DOHH2 (cell line): ENCODE results near the gene DLD.
"Not testable (repeated sequence)": the region's sequence is repeated elsewhere in the genome, so short reads cannot be mapped to it uniquely, and the experiment has no call there.

Experiments used
- CTCF ChIP-seq: fragments of 200-600 bp; sonication (generic); IDR thresholded peaks from one replicate; pipeline ENCODE4 v1.5.1; 2014; ENCODE audit warnings: antibody characterized with exemption, mild to moderate bottlenecking, low read depth, low read length; ENCODE audit not compliant: poor library complexity, severe bottlenecking
- EZH2phosphoT487 ChIP-seq: fragments of 200-600 bp; sonication (generic); IDR thresholded peaks from 2 replicates; pipeline ENCODE4 v1.6.1; 2017; ENCODE audit warnings: borderline replicate concordance, mild to moderate bottlenecking, antibody characterized with exemption, low read length, moderate library complexity, mixed read lengths

DNA sequence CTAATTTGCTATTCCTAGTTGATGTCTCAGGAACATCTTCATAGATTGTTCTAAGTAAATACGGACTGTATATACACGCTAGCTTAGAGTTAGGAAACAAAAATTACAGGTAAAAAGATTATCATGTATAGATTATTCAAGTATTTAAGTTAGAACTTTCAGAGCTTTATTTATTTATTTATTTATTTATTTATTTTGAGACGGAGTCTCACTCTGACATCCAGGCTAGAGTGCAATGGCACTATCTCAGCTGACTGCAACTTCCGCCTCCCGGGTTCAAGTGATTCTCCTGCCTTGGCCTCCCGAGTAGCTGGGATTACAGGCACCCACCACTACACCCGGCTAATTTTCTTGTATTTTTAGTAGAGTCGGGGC is 1.4 kb downstream of the DLD start:
- not testable (repeated sequence) for TF ChIP-seq EZH2phosphoT487, CTCF
